Stimulated activated CD8-positive, alpha-beta memory T cell treated with anti-CD3 and anti-CD28 coated beads, Interleukin-4, amount 100 ng/mL, for 1 hour (primary cell): ENCODE data around the gene HTR7.
"Not testable (repeated sequence)": the region's sequence is repeated elsewhere in the genome, so short reads cannot be mapped to it uniquely, and the experiment has no call there.

Source experiments
- DNase-seq, 2 donors: peaks; one replicate each; pipeline ENCODE4 v3.0.0-alpha.2; 2020; ENCODE audit warnings: low read depth in 2 of 2, low spot score in 1 of 2

The HTR7 gene

DNA sequence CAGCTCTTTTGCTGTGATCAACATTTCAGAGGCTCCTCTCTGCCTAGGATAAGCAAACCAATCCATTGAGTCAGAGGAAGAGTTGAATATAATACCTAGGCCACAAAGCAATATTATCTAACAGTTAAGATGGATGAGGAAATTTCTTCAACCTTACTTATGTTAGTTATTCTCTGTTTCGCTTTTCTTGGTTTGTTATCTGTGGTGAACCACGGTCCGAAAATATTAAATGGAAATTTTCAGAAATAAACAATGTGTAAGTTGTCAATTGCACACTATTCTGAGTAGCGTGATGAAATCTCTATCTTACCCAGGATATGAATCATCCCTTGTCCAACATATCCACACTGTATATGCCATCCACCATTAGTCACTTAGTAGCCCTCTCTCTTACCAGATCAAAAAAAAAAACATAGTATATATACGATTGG is 1.5 kb upstream of the HTR7 start:
- no peak for DNase-seq

DNA sequence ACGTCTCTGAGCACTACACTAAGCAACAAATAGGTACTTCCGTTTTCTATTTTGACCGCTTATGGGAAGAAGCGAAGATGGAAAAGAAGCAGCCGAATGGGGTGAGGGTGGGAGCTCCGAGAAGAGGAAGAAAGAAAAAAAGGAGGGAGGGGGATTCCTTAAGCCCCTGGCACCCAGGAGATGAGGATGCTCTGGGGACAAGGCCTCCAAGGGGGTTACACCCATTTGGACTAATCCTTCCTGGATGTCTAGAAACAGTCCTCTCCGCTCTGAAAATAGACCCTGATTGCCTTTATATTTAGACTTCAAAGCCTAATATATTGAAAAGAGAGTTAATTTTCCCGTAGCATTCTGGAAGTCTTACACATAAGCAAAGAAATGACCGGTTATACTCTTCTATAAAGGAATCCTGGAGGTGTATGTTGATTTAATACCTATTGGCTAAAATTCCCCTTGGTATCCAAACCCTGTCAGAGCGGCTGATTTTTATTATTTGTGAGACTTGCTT is 676 bp upstream of the HTR7 start:
- DNase-seq, result no peak

DNA sequence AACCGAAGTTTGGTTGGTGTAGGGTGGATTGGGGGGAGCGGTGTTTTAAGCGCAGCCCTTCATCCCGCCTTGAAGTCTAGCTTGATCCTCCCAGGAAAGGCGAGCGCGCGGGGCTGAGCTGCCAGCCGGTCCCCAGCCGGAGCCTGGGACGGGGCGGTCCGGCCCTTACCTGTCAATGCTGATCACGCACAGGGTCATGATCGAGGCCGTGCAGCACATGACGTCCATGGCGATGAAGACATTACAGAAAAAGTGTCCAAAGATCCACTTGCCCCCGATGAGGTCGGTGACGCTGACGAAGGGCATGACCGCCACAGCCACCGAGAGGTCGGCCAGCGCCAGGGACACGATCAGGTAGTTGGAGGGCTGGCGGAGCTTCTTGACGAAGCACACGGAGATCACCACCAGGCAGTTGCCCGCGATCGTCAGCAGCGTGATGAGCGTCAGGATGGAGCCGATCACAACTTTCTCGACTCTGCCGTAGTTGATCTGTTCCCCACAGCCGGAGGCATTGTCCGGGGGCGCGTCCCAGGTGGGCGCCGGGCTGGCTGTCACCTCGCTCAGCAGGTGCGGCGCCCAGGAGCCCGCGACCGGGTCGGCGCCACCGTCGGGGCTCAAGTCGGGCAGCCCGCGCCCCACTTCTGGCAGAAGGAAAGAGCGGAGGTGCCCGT is 740 bp downstream of the HTR7 start:
- no peak for DNase-seq

DNA sequence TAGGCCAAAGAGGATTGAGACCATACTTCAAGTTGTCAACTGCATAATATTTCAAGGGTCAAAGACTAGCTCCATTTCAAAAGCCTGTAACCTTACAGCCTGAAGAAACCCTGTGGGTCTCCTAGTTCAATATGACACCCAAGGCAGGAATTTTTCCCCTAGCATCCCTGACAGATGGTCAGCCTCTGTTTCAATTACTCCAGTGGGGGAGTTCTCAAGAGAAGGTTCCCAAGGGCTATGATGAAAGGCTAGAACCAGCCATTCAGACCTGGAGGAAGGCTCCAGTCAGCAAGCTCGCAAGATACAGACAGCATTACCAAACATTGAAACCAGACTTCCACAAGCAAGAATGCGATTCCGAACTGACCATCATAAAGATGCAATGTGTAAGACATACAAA is 1.6 kb downstream of the HTR7 start:
- DNase-seq, result no peak

DNA sequence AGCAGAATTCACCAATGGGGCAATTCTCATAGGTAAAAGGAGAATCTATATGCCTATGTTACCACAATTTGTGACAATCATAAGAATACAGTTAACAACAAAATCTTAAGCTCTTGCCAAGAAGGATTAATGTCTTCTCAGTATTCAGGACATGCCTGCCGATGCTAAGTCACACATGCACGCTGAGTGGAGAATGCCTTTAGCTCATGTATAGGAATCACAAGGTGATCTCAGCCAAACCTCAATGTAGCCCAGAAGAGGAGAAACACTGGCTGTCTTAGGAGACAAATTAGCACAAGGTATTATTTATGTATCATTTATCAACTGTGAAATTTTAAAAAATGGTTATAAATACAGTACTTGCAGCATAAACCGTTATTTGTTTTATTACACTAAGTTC is 2.7 kb downstream of the HTR7 start:
- no peak for DNase-seq

DNA sequence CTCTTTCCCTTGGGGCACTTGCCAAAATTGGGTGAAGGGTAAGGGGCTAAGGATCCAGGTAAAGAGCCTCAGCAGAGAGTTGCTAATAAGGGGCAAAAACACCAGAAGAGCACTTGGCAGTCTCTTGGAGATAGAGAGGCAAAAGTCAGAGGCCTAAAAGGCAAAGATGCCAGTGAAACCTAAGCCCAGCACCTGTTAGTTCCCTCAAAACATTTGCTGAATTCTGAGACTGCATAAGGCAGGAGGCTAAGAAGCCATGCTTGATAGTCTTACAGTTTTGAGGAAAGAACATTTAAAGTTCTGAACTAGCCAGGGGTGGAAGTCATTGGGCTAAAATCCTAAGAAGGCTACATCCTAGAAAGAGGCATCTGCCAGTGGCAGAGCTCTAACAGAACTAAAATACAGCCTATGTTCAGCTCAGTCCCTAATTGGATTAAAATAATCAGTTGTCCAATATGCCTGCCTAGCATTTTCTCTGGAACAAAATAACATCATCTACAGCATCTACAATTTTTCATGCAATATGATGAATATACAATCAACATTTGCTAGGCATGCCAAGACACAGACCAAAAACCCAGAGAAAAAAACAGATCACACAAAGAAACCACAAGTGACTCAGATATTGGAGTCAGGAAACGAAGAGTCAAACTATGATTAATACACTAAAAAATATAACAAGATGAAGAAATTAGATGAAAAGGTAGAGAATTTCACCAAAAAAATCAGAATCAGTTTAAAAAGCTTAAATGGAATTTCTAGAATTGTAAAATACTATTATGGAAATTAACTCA is 7.7 kb downstream of the HTR7 start:
- DNase-seq, result no peak

DNA sequence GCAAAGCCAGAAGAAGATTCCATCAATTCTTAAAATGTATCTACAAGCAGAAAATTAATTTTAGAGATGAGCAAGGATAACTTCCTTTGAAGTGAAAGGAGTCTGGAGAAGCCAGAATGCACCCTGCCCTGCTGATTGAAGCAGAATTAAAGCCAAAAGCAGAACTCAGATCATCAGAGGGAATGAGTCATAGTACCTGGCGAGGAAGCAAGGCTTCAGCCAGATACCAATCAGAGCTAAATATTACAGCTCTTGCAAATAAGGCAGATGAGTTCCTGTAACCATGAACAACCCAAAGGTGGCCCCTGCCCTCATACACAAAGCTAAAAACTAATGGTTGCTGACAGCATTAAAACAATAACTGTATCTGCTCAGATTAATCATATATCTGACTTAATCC is 10.4 kb downstream of the HTR7 start:
- no peak for DNase-seq

DNA sequence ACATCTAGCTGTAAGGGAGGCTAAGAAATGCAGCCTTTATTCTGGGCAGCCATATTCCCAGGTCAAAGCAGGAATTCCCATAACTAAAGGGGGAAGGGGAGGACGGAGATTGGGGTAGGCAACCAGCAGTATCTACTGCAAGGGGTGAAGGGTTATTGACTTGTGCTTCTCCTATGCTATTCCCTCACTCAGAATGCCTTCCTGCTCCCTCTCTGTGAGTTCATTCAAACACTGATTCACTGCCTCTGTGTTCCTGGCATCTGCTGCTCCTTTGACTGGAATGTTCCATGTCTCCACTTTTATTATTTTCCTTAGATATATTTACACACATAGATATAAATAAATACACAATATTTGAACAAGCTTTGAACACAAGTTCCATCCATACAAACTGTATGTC is 11.1 kb downstream of the HTR7 start:
- DNase-seq, result no peak

DNA sequence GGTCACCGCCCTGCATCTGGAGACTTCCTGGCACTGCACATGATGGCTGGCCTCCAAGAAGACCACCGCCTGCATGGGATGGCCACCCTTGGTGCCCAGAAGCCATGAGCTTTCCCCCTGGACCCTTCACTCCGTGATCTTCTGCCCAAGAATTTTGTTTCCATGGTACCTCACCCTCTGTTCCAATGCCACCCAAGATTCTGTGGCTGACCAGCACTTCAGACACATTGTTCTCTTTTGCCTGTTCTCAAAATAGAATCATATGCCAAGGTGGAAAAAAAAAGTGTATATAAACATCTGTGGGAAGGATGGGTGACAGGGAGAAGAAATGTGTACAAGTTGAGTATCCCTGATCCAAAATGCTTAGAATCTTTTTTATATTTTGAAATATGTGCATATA is 12.1 kb downstream of the HTR7 start:
- no peak for DNase-seq

DNA sequence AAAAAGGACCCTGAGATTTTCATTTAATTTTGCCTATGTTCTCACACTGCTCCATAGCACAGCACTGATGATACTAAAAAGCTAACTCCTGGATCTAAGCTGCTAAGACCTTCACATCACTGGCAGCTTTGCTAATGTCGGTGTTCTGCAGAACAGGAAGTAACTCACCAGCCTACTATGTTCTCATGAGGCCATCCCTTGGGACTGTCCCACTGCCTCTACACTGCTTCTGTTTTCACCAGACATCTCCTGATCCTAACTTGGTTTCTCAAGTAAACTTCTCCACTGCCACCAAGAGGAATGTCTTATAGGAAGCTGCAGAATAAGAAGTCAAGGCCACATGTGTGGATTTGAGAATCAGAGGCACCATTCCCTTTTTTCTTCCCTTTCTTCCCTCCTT is 15.1 kb downstream of the HTR7 start:
- DNase-seq, result no peak

DNA sequence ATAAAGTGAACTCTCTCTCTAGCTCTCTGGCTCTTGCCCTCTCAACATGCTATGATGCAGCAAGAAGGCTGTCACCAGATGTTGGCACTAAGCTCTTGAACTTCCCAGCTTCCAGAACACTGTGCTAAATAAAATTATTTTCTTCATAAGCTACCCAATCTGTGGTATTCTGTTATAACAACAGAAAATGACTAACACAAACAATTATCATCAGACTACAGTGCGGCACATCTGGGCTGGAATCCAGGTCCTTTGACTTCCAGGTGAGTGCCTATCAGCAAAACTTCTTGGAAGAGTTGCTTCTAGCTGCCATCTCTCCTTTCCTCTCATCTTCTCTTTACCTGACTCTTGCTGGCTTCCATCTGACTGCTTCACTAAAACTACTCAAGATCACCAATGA is 20.4 kb downstream of the HTR7 start:
- DNase-seq, result no peak

DNA sequence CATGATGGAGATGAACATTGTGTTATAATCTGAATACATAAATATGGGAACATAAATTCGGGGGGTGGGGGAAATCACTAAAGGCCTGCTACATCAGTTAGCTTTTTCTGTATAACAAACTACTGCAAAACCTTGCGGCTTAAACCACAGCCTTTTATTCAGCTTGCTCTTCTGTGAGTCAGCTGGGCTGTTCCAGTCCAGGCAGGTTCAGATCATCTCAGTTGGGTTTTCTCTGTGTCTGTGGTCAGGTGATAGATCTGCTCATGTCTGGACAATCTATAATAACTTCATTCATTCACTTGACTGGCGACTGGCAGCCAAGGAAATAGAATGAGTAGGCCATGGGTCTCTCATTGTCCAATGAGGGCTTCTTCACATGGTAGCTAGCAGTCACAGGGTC is 23.5 kb downstream of the HTR7 start:
- no peak for DNase-seq

DNA sequence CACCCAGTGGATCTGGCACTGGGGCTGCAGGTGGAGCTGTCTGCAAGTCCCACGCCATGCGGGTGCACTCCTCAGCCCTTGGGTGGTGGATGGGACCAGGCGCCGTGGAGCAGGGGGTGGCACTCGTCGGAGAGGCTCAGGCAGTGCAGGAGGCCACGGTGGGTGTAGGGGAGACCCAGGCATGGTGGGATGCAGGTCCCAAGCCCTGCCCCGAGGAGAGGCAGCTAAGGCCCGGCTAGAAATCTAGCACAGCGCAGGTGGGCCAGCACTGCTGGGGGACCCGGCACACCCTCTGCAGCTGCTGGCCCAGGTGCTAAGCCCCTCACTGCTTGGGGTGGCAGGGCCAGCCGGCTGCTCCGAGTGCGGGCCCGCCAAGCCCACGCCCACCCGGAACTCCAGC is 25.7 kb downstream of the HTR7 start:
- DNase-seq, result no peak

DNA sequence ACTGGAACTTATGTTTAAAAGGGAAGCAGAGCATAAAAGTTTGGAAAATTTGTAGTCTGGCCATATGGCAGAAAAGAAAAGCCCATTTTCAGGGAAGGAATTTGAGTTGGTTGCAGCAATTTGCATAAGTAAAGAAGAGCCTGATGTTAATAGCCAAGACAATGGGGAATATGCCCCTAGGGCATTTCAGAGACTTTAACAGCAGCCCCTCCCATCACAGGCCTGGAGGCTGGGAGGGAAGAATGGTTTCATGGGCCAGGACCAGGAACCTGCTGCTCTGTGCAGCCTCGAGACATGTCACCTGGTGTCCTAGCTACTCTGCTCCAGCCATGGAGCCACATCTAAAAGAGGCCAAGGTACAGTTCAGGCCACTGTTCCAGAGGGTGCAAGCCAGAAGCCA is 35.3 kb downstream of the HTR7 start:
- no peak for DNase-seq

DNA sequence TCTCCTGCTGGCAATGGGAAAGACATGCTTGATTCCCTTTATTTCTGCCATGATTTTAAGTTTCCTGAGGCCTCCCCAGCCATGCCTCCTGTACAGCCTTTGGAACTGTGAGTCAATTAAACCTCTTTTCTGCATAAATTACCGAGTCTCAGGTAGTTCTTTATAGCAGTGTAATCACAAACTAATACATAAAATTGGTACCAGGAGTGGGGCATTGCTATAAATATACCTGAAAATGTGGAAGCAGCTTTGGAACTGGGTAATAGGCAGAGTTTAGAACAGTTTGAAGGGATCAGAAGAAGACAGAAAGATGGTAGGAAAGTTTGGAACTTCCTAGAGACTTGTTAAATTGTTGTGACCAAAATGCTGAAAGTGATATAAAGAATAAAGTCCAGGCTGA is 36.0 kb downstream of the HTR7 start:
- not testable (repeated sequence) for DNase-seq

DNA sequence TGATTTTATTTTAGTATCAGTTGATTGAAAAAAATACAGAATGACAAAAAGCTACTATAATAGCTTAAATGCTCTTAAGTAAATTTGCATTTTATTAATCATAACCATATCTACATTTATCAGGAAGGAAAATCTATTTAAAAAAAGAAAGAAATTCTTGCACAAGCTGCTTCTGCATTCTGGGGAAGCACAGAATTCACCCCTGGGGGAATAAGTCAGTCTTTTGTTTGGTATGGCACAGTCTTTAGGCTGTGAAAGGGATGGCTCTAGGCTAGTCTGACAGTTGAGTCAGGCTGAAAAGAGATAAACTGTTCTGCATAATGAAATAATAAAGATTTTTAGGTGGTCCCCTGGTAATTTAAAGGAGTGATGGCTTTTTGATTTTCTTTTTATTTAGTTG is 37.9 kb downstream of the HTR7 start:
- DNase-seq, result no peak

DNA sequence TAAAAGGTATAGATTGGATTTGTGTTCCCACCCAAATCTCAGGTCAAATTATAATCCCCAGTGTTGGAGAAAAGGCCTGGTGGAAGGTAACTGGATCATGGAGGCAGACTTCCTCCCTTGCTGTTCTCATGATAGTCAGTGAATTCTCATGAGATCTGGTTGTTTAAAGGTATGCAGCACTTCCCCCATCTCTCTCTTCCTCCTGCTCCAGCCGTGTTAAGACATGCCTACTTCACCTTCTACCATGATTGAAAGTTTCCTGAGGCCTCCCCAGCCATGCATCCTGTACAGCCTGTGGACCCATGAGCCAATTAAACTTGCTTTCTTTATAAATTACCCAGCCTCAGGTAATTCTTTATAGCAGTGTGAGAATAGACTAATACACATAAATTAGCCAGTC is 39.1 kb downstream of the HTR7 start:
- DNase-seq, result no peak

DNA sequence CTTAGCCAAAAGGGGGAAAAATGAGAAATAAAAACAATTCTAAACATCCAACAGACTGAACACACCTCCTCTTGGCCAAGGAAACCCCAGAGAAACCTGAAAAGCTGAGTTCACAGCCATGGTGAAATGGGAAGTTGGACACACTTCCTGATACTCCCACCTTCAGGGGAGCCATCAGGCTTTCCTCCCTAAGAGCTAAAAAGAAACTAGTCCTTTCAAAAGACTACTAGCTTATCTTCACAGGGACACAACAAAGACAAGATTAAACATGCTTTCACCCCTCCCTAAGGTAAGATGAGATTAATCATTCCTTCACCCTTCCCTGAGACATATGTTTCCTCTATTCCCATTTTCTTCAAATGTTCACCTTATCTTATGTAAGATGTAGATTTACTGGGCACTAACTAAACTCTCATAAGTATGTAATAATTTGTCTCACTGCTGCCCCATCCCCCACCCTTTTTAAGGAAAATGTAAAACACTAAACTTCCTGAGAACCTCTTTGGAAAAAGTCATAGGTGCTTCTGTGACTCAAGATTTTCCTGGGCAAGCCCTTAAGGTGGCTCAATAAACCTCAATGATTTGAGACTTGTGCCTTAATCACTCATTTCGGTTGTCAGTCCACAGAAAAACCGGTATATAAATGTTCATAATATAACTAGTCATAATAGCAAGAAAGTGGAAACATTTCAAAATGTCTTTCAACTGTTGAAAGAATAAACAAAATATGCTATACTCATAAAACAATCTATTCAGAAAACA is 40.5 kb downstream of the HTR7 start:
- no peak for DNase-seq

DNA sequence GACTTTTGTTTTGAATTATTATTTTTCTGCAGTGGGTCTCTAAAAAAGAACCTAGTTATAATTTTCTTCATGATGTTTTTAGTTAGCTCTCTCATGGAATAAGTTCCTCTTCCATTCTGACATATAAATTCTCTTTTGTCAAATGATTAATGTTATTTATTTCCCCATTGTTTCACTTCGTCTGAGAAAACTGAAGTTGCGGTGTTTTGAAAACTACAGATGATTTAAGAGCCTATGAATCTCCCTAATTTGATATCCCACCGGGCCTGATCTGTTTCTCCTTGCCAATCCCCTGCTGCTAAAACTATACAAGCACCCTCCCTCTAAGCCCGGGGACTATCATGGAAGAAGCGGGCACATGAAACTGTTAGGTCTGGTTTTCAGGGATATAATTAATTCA is 41.4 kb downstream of the HTR7 start:
- no peak for DNase-seq

DNA sequence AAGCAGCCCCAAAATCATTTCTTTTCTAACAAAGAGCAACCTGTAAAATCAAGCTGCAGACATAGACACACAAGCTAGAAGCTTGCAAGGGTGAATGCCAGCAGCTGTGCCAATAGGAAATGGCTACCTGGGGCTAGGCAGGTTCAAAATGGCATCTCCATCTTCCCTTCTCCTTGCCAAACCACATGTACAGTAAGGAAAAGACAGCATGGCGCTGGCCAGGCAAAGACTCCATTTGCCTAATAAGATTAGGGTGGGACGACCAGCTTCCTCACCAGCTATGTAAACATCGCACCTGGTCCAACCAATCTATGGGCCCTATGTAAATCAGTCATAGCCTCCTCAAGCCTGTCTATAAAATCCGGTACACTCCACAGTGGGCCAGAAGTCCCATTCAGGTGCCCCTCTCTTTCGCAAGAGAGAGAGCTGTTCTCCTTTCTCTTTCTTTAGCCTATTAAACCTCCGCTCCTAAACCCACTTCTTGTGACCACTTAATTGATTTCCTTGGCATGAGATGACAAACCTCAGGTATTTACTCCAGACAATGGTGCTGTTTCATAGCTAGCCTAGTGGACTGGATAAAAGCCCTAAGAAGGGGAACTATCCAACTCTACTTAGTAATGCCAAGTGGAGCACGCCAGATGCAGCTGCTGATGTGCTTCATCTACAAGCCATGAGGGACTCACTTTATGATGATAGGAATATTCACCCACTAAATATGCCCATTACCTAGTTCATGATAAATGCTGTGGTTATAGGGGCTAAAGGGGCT is 44.1 kb downstream of the HTR7 start:
- no peak for DNase-seq

DNA sequence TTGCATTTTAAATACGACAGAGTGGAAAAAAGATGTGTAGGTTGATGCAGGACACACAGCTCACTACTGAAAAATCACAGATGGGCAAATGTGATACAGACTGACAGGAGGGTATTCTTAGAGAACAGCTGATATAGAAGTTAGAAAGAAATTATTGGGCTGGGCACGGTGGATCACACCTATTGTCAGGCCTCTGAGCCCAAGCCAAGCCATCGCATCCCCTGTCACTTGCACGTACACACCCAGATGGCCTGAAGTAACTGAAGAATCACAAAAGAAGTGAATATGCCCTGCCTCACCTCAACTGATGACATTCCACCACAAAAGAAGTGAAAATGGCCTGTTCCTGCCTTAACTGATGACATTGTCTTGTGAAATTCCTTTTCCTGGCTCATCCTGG is 50.7 kb downstream of the HTR7 start:
- not testable (repeated sequence) for DNase-seq
